HG03432 (cell line): Measurements from ENCODE around the gene SSTR4.

Source experiments
- ATAC-seq: cut with Tn5 transposase; IDR thresholded peaks from one replicate; pipeline ENCODE4 v1.9.1; 2021; ENCODE audit warnings: mild to moderate bottlenecking, moderate library complexity; ENCODE audit not compliant: unreplicated experiment

Gene SSTR4

GRCh38 chr20:23063168-23063567 lies 28.1 kb downstream of the SSTR4 start:
- no peak for ATAC-seq

GRCh38 chr20:23063581-23063980 lies 28.5 kb downstream of the SSTR4 start:
- no peak for ATAC-seq

GRCh38 chr20:23065266-23066201 lies 30.4 kb downstream of the SSTR4 start:
- ATAC-seq = no peak

GRCh38 chr20:23066772-23067171 lies 31.7 kb downstream of the SSTR4 start:
- ATAC-seq = no peak

GRCh38 chr20:23068283-23068682 lies 33.2 kb downstream of the SSTR4 start:
- no peak for ATAC-seq

- ATAC-seq = no peak
Measured at GRCh38 chr20:23069108-23069507, 34.0 kb downstream of the SSTR4 start.

- no peak for ATAC-seq
Measured at GRCh38 chr20:23071398-23071797, 36.3 kb downstream of the SSTR4 start.

- ATAC-seq = no peak
Measured at GRCh38 chr20:23071996-23072395, 36.9 kb downstream of the SSTR4 start.

GRCh38 chr20:23072892-23073586 lies 37.9 kb downstream of the SSTR4 start:
- no peak for ATAC-seq

- ATAC-seq = no peak
Measured at GRCh38 chr20:23074052-23074451, 38.9 kb downstream of the SSTR4 start.

GRCh38 chr20:23077277-23077676 lies 42.2 kb downstream of the SSTR4 start:
- no peak for ATAC-seq

- ATAC-seq = no peak
Measured at GRCh38 chr20:23078351-23079015, 43.4 kb downstream of the SSTR4 start.

- ATAC-seq = no peak
Measured at GRCh38 chr20:23079016-23079351, 43.9 kb downstream of the SSTR4 start.

GRCh38 chr20:23079926-23080325 lies 44.8 kb downstream of the SSTR4 start:
- ATAC-seq = no peak

GRCh38 chr20:23080521-23080920 lies 45.4 kb downstream of the SSTR4 start:
- ATAC-seq = no peak

- ATAC-seq = no peak
Measured at GRCh38 chr20:23081263-23081819, 46.2 kb downstream of the SSTR4 start.

- no peak for ATAC-seq
Measured at GRCh38 chr20:23082846-23083552, 47.9 kb downstream of the SSTR4 start.

- ATAC-seq = no peak
Measured at GRCh38 chr20:23083553-23084220, 48.6 kb downstream of the SSTR4 start.

GRCh38 chr20:23084282-23084844 lies 49.3 kb downstream of the SSTR4 start:
- no peak for ATAC-seq

- ATAC-seq = no peak
Measured at GRCh38 chr20:23084845-23085365, 49.8 kb downstream of the SSTR4 start.
